Measurements from ENCODE around the gene PLP2.
A peak's percentile ranks its signal among the peaks of the same experiment; 100 is the strongest.
"Not testable (repeated sequence)": the region's sequence is repeated elsewhere in the genome, so short reads cannot be mapped to it uniquely, and the experiment has no call there.

Gene PLP2

GRCh38 chrX:49163555-49164419, 7.9 kb upstream of the PLP2 start:
- peak; percentile 72 for DNase-seq (ENCODE audit: low read depth)

- DNase-seq (ENCODE audit: low read depth), result no peak
Measured at GRCh38 chrX:49164589-49165360, 6.9 kb upstream of the PLP2 start.

- DNase-seq (ENCODE audit: low read depth), result peak; percentile 57
Measured at GRCh38 chrX:49165901-49166881, 5.5 kb upstream of the PLP2 start.

- DNase-seq (ENCODE audit: low read depth), result peak; percentile 49
Measured at GRCh38 chrX:49166914-49167739, 4.6 kb upstream of the PLP2 start.

- DNase-seq (ENCODE audit: low read depth), result no peak
Measured at GRCh38 chrX:49167740-49168108, 4.0 kb upstream of the PLP2 start.

GRCh38 chrX:49172280-49172780, 632 bp downstream of the PLP2 start:
- DNase-seq (ENCODE audit: low read depth), result peak; percentile 51

- DNase-seq (ENCODE audit: low read depth), result not testable (repeated sequence)
Measured at GRCh38 chrX:49173544-49173943, 1.8 kb downstream of the PLP2 start.

GRCh38 chrX:49174723-49175122, 3.0 kb downstream of the PLP2 start:
- DNase-seq (ENCODE audit: low read depth), result no peak

GRCh38 chrX:49175435-49176274, 4.0 kb downstream of the PLP2 start:
- no peak for DNase-seq (ENCODE audit: low read depth)

- no peak for DNase-seq (ENCODE audit: low read depth)
Measured at GRCh38 chrX:49176421-49177326, 5.0 kb downstream of the PLP2 start.

- DNase-seq (ENCODE audit: low read depth), result no peak
Measured at GRCh38 chrX:49177338-49177833, 5.7 kb downstream of the PLP2 start.

- no peak for DNase-seq (ENCODE audit: low read depth)
Measured at GRCh38 chrX:49177873-49178480, 6.3 kb downstream of the PLP2 start.

- no peak for DNase-seq (ENCODE audit: low read depth)
Measured at GRCh38 chrX:49178537-49178936, 6.8 kb downstream of the PLP2 start.

- no peak for DNase-seq (ENCODE audit: low read depth)
Measured at GRCh38 chrX:49179358-49179757, 7.7 kb downstream of the PLP2 start.

- no peak for DNase-seq (ENCODE audit: low read depth)
Measured at GRCh38 chrX:49183701-49184281, 12.1 kb downstream of the PLP2 start.

GRCh38 chrX:49184294-49185281, 12.9 kb downstream of the PLP2 start:
- DNase-seq (ENCODE audit: low read depth), result no peak
